ENCODE results near the gene LDHAL6A. TPM values are rescaled to one million over a fixed set of nuclear protein-coding genes. Genes with fewer than 3 reads are reported as not detected.

LDHAL6A gene
- total RNA-seq, 2 experiments from 2014 or later, result not detected

- no peak for TF ChIP-seq CTCF (IDR thresholded peaks at IDR 0.05)
- Histone ChIP-seq H3K27ac (ENCODE audit: low read depth in 1 of 2, low read length in 2 of 2) (no peak overlapping the region), H3K9me3 (ENCODE audit: control insufficient read depth in 1 of 2, insufficient read depth in 1 of 2, low read length in 2 of 2) (no peaks in the 10 kb centered on the region), H3K27me3 (ENCODE audit: control insufficient read depth in 1 of 2, insufficient read depth in 2 of 2, low read length in 2 of 2) (no peaks in the 10 kb centered on the region), H3K4me1 (ENCODE audit: insufficient read depth, low read length) (peaks cover 27% of the 10 kb centered on the region), H3K36me3 (ENCODE audit: insufficient read depth, low read length) (peaks cover 17% of the 10 kb centered on the region), H3K4me3 (ENCODE audit: low read length) (no peak overlapping the region)
- H3K4me3 Mint-ChIP-seq, result peak overlapping the region; percentile 7
- H3K27ac Mint-ChIP-seq, result peak overlapping the region; percentile 16
- intact Hi-C loops (cut with DNase I, micrococcal nuclease), result loop anchor here (5.0 to 10.0 kb wide), 4 partner anchors 62 to 1862 kb away; partner anchors contain the start of genes PRMT3 (in 1 of the 2), UEVLD (in 1 of the 2) and ZDHHC13 (in 1 of the 2)
- POLR2A ChIA-PET, result interaction anchor here (0.9 kb wide), 1 partner anchor 61 kb away, joined by 5 read pairs; no protein-coding TSS in a partner anchor
- H3K9me3 Mint-ChIP-seq, result no peaks in the 10 kb centered on the region
- H3K4me1 Mint-ChIP-seq (ENCODE audit: low read depth), result peaks cover 66% of the 10 kb centered on the region
- DNase-seq (peak in 2 of 14 experiments; percentile 13 to 34), ATAC-seq (ENCODE audit: poor library complexity) (no peak)
- peaks cover 78% of the 10 kb centered on the region for H3K36me3 Mint-ChIP-seq (ENCODE audit: low read depth)
- CTCF ChIA-PET, result interaction anchor here (0.6 kb wide), 1 partner anchor 14 kb away, joined by 3 read pairs; no protein-coding TSS in a partner anchor
- H3K27me3 Mint-ChIP-seq, result no peaks in the 10 kb centered on the region
Observed at GRCh38 chr11:18522388-18522787, 66.7 kb downstream of the LDHAL6A start.

- Histone ChIP-seq H3K27me3 (ENCODE audit: control insufficient read depth in 1 of 2, insufficient read depth in 2 of 2, low read length in 2 of 2) (no peaks in the 10 kb centered on the region), H3K9me3 (ENCODE audit: control insufficient read depth in 1 of 2, insufficient read depth in 1 of 2, low read length in 2 of 2) (no peaks in the 10 kb centered on the region), H3K4me3 (ENCODE audit: low read length) (no peak overlapping the region), H3K27ac (ENCODE audit: low read depth in 1 of 2, low read length in 2 of 2) (no peak overlapping the region), H3K36me3 (ENCODE audit: insufficient read depth, low read length) (peaks cover 11% of the 10 kb centered on the region), H3K4me1 (ENCODE audit: insufficient read depth, low read length) (peaks cover 33% of the 10 kb centered on the region)
- ChIA-PET CTCF (no interaction called here), POLR2A (no interaction called here)
- Mint-ChIP-seq H3K4me3 (peak overlapping the region; percentile 54), H3K36me3 (ENCODE audit: low read depth) (peaks cover 78% of the 10 kb centered on the region), H3K27ac (peak overlapping the region; percentile 16), H3K4me1 (ENCODE audit: low read depth) (peaks cover 73% of the 10 kb centered on the region), H3K27me3 (no peaks in the 10 kb centered on the region), H3K9me3 (no peaks in the 10 kb centered on the region)
- no peak for DNase-seq
- ATAC-seq (ENCODE audit: poor library complexity), result no peak
- intact Hi-C loops (cut with DNase I, micrococcal nuclease), result loop anchor here (5.0 to 10.0 kb wide), 4 partner anchors 62 to 1862 kb away; partner anchors contain the start of genes PRMT3 (in 1 of the 2), UEVLD (in 1 of the 2) and ZDHHC13 (in 1 of the 2)
- no peak for TF ChIP-seq CTCF (IDR thresholded peaks at IDR 0.05)
Observed at GRCh38 chr11:18523084-18523483, 67.4 kb downstream of the LDHAL6A start.

- Histone ChIP-seq H3K36me3 (ENCODE audit: insufficient read depth, low read length) (peaks cover 8% of the 10 kb centered on the region), H3K4me3 (ENCODE audit: low read length) (no peak overlapping the region), H3K27me3 (ENCODE audit: control insufficient read depth in 1 of 2, insufficient read depth in 2 of 2, low read length in 2 of 2) (no peaks in the 10 kb centered on the region), H3K9me3 (ENCODE audit: control insufficient read depth in 1 of 2, insufficient read depth in 1 of 2, low read length in 2 of 2) (no peaks in the 10 kb centered on the region), H3K4me1 (ENCODE audit: insufficient read depth, low read length) (peaks cover 33% of the 10 kb centered on the region), H3K27ac (ENCODE audit: low read depth in 1 of 2, low read length in 2 of 2) (no peak overlapping the region)
- Mint-ChIP-seq H3K4me1 (ENCODE audit: low read depth) (peaks cover 72% of the 10 kb centered on the region), H3K36me3 (ENCODE audit: low read depth) (peaks cover 69% of the 10 kb centered on the region), H3K9me3 (no peaks in the 10 kb centered on the region), H3K27ac (peak overlapping the region; percentile 79), H3K27me3 (no peaks in the 10 kb centered on the region), H3K4me3 (peak overlapping the region; percentile 50)
- ChIA-PET POLR2A (no interaction called here), CTCF (no interaction called here)
- TF ChIP-seq CTCF (IDR thresholded peaks at IDR 0.05), result no peak
- intact Hi-C loops (cut with DNase I, micrococcal nuclease), result loop anchor here (5.0 to 10.0 kb wide), 4 partner anchors 61 to 1861 kb away; partner anchors contain the start of genes PRMT3 (in 1 of the 2), UEVLD (in 1 of the 2) and ZDHHC13 (in 1 of the 2)
- DNase-seq, result no peak
- no peak for ATAC-seq (ENCODE audit: poor library complexity)
Observed at GRCh38 chr11:18524248-18524647, 68.6 kb downstream of the LDHAL6A start.
